GM23248 (cell line): ENCODE measurements around the gene LRRFIP1.

Source experiments
- EZH2 ChIP-seq: fragments of 200-600 bp; sonication (generic); IDR thresholded peaks from 2 replicates; pipeline ENCODE4 v1.6.1; 2018; ENCODE audit warnings: antibody characterized with exemption, mild to moderate bottlenecking; ENCODE audit not compliant: insufficient read depth, poor library complexity, severe bottlenecking
- EZH2phosphoT487 ChIP-seq: fragments of 200-600 bp; sonication (generic); IDR thresholded peaks from 2 replicates; pipeline ENCODE4 v1.6.1; 2018; ENCODE audit warnings: antibody characterized with exemption, moderate library complexity, mild to moderate bottlenecking, low read depth; ENCODE audit not compliant: insufficient read depth

DNA sequence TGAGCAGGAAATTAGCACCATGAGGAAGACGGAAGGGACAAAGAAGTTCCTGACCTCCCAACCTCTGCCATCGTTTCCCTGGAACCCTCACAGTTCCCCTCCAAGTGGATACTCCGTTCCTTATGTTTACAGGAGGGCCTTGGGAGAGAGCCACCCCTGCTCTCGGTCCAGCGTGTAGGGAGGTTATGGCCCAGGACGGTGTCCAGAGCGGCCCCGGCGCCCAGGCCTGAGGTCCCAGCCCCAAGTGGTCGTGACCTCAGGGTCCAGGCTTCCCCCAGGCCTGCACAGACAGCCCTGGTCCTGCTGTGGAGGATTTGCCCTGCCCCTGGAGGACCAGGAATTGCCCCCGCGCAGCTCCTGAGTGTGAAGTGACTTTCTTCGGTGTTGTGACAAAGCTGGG, 109.4 kb downstream of the LRRFIP1 start:
- TF ChIP-seq EZH2 (no peak), EZH2phosphoT487 (no peak)
